ENCODE measurements around the gene PLK5.
"Not testable (repeated sequence)": the region's sequence is repeated elsewhere in the genome, so short reads cannot be mapped to it uniquely, and the experiment has no call there.

PLK5 gene, protein sequence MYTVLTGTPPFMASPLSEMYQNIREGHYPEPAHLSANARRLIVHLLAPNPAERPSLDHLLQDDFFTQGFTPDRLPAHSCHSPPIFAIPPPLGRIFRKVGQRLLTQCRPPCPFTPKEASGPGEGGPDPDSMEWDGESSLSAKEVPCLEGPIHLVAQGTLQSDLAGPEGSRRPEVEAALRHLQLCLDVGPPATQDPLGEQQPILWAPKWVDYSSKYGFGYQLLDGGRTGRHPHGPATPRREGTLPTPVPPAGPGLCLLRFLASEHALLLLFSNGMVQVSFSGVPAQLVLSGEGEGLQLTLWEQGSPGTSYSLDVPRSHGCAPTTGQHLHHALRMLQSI

DNA sequence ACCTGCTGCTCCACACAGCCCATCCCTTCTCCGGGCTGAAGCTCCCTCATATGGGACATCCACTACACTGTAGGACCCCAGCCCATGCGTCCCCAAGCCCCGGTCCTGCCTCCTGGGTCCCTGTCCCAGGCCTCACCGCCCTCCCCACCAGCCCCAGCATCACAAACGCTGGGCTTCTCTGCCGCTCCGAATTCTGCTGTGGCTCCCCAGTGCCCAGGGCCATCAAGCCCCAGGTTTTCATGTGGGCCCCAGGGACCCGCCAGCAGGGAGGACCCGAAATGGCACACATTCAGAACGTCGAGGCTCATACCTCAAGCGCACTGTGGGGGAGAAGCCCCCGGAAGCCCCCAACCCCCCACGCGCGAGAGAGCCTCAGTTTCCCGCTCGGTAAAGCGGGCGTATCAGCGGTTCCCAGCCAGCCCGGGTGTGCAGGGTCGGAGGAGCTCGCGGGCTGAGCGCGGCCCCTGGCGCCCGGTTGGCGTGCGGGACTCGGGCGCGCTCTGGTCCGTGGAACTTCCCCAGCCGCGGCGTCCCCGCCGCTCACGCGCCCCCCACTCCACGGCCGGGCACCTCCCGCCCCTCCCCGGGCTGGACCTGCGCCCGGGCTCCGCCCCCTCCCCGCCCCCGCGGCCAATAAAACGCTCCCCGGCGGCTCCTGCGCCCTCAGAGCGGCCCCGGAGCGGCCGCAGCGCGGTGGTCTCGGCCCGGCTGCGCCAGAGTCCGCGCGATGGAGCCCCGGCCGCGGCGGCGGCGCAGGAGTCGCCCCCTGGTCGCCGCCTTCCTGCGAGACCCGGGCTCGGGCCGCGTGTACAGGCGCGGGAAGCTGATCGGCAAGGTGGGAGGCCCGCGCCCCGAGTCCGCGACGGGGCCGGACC is at the start of gene PLK5:
TSS of gene PLK5 (plus strand) at position 666 of the 875 bp plus-strand sequence. CDS start 2,920 bp downstream, outside the sequence.
- DNase-seq, result no peak

DNA sequence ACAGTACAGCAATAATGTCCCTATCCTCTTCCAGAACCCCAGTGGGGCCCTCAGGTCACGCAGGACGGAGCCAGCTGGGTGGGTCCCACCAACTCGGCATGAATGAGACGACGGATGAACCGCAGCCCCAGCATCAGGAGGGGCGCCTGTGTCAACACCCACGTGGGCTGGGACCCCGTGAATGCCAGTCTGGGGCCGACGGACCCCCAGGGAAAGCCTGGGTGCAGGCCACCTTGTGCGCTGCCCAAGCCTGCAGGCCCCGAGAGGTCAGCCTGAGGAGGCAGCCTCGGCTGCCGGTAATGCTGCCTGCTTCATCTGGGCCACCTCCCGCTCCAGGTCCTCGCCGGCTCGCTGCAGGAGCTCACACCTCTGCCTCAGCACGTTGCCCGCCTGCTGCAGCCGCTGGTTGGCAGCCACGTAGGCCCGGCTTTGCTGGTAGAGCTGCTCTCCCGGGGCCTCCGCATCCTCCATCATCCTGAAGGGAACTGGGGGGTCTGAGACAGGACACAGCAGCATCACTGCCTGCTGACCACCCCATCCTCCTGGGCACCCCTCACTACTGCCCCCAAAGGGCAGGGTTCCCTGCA is 49.0 kb upstream of the PLK5 start:
- no peak for DNase-seq

DNA sequence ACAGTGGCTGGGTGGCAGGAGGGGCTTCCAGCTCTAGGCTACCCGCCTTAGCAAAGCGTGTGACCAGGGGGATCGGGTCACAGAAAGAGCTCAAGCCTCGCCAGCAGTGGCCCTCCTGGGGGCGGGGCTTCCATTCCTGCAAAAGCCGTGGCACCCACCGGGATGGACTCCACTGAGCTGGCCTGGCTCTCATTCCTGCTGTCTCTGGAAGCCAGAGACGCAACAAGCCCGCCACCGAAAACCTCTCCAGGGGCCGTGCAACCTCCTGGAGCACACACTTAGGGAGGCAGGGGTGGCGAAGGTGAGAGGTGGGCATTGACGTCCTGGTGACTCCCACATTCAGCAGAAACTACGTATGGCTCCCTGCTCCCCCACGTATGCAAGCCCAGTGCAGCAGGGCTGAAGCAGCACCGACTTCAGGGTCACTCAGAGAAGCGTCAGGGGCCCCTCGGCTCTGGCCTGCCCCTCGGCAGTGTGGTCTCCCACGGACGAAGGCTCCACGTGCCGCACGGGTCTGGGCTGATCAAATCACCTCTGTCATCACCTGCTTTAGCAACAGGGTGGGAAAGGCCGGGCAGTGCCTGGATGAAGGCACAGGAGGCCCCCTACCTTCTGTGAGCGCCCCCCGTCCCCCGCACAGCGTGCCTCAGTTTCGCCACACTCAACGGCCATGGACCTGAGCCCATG is 48.0 kb upstream of the PLK5 start:
- no peak for DNase-seq

DNA sequence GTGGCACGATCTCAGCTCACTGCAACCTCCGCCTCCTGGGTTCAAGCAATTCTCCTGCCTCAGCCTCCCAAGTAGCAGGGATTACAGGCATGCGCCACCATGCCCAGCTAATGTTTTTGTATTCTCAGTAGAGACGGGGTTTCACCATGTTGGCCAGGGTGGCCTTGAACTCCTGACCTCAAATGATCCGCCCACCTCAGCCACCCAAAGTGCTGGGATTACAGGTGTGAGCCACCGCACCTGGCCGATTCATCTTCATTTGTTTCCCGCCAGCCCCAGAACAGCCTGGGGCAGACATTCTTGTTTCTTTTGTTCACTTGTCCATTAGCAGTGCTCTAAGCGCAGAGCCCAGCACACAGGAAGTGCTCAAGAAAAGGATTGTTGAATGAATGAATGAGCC is 46.8 kb upstream of the PLK5 start:
- DNase-seq, result not testable (repeated sequence)

DNA sequence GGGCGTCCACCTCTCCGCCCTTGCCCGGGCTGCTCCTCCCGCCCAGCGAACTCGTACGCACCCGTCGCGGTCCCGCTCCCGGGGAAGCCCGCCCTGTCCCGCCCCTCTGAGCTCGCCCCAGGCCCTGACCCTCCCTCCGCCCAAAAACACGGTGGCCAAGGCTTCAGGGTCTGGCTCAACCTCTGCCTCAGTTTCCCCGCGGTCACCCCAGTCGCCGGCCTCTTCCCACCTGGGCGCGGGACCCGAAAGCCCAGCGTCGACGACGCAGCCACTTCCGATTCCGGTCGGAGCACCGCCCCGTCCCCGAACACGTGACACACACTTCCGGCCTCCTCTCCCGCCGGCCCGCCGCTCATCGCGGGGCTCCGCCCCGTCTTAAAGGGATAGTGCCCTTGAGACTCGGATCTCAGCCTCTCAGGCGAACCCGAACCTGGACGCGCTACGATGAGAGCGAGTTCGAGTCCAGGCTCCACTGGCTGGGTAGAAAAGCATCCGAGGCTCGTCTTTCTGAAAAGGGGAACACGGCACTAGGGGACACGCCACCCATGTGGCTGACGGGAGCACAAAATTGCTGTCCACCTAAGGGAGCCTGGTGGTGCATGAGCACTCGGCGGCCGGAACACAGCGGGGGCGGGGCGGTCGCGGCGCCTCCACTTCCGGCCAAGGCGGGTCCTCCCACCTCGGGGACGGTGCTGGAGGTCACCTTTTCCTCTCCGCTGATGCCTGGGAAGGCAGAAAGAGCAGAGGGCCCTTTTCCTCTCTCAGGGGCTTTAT is 44.8 kb upstream of the PLK5 start, which contains the start of gene C19orf25:
TSS of gene C19orf25 (minus strand) at position 282 of the 774 bp plus-strand sequence. CDS start 312 bp downstream, outside the sequence.
- DNase-seq, result no peak

DNA sequence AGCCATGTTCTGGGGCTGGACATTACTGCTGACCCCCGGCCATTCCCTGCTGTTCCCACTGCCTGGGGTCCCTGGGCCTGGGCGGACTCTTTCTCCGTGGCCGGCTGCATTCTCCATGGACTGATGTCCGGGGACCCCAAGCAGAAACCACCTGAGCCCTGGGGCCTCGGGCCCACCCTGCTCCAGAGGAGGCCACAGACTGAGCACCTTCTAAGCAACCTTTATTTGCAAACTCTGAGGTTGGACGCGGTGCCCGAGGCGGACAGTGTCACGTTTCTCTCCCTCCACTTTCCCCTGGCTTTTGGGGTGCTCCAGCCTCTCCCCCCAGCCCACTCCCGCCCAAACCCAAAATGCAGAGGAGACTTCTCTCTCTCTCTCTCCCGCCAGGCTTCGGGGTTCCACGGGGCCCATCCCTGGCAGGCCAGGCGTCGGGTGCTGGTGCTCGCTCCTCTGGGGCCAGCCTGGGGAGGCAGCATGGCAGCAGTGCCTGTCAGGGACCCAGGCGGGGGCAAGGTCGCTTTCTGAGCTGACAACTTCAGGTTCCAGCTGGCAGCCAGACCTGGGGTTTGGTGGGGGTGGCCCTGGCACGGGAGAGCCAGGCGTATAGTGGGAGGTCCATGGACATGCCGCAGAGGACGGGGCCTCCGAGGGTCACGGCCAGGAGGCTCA is 42.5 kb upstream of the PLK5 start:
- DNase-seq, result no peak

DNA sequence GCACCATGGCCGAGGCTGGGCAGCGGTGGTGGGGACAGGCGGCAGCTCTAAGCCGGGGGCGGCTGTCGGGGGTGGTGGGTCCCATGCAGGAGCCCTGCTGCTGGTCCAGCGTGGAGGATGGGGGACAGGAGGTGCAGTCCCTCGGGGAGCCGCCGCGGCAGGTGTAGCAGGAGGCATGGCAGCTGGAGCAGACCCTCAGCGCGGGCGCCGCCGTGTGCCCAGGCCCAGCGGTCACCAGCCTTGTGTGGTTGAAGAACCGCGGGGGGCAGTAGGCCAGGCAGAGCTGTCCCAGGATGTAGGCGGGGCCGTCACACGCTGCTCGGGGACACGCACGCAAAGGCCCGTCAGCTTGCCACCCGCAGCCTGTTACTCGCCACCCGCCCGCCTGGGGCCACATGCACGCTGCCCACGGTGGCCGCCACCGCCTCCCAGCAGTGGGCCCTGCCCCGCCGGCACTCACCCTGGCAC is 42.0 kb upstream of the PLK5 start:
- DNase-seq, result no peak

DNA sequence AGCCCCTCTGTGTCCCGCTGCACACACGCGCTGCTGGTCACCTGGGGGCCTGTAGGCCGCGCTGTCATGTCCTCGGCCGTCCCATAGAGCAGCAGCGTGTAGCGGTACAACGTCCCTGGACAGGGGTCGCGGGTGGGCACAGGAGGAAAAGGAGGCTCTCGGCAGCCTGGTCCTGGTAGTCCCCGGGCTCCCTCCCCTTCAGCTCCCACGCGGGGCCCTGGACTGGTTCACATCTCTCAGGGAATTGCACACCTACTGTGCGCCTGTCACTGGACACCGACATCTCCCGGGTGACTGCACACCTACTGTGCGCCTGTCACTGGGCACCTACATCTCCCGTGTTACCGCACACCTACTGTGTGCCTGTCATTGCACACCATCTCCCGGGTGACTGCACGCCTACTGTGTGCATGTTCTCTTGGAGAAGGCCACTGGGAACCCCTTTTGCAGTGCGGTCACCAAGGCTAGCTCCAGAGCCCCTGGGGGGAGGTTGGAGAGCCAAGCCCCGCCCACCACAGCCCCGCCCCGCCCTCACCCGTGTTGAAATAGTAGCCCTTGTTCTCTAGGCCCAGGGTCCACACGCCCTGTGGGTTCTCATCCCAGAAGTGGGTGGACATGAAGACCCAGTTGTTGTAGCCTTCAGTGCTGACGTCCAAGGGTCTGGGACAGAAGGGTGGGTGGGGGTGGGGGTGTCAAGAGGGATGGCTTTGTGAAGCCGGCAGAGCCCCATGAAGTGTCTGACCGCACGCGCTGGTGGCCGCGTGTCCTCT is 41.3 kb upstream of the PLK5 start:
- DNase-seq, result no peak

DNA sequence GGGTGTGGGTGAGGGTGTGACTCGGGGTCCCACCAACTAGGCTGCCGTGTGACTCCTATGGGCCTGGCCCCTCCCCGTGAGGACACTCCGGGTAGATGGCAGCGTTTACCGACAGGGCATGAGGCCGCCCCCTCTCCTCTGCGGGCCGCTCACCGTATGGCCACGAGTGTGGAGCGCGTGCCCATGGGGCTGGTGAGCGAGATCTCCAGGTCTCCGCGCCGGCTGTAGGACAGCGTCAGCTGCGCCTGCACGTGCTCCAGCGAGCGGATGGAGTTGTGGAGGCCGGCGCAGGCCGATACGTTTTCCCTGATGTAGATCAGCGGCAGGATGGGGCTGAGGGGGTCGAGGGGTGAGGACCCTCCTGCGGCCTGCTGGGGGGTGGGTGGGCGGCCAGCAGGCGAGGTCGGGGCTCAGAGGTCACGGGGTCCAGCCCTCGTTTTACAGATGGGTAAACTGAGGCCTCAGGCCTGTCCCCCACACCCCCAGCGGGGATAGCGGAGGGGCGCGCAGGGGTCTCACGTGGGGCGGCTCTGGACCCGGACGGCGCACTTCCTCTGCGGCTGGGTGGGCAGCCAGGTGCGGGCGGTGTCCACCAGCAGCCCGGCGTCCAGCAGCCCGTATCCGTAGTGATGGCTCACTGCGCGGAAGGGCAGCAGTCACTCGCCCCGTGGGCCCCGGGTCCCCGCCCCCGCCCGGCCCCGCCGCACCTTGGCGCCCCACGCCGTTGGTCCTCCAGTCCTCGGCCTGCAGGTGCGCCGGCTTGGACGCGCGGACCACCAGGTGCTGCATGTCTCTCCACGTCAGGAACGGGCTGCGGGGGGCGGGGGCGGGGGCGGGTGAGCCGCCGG is 40.5 kb upstream of the PLK5 start:
- DNase-seq, result no peak

DNA sequence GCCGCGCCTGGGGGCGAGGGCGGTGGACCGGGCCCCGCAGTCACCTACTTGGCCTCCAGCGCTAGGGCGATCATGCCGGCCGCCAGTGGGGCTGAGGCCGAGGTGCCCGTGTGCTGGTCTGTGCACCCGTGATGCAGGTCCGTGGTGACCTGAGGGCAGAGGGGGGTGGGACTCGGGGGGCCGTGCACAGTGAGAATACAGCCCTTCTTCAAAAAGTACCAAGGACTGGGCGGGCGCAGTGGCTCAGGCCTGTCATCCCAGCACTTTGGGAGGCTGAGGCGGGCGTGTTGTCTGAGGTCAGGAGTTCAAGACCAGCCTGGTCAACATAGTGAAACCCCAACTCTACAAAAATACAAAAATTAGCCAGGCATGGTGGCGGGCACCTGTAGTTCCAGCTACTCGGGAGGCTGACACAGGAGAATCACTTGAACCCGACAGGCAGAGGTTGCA is 39.9 kb upstream of the PLK5 start:
- no peak for DNase-seq

DNA sequence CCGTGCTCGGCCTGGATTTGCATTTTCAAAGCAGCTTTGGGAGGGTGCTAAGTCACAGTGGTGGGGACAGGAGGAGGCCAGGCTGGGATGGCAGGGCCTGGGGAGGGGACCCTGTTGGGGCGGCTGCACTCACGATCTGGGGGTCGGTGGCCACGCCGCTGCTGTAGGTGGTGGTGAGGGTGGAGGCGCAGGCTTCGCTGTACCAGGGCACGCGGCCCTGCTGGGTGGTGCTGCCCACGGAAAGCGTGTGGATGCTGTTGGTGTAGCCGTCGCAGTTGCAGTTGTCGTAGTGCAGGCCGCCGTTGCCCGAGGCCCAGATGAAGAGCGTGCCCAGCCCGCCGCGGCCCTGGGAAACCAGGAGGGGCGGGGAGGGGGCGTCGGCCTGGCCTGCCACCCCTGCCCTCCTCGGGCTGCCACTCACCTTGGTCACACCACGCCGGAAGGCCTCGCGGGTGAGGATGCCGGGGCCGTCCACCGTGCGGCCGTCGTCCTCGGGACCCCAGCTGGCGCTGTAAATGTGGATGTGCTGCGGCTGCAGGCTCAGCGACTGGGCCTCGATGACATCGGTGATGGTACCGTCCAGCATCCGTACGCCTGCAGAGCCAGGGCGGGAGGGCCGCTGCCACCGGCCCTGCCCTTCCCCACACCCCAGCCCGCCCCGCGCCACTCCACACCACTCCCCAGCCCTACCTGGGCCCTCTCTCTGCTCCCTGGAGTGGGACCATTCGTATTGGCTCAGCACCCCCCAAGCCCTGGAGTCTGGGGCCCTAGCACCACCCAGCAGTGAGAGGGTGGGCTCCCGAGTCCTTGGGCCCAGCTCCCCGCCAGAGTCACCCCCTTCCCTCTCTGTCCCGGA is 36.9 kb upstream of the PLK5 start:
- no peak for DNase-seq

DNA sequence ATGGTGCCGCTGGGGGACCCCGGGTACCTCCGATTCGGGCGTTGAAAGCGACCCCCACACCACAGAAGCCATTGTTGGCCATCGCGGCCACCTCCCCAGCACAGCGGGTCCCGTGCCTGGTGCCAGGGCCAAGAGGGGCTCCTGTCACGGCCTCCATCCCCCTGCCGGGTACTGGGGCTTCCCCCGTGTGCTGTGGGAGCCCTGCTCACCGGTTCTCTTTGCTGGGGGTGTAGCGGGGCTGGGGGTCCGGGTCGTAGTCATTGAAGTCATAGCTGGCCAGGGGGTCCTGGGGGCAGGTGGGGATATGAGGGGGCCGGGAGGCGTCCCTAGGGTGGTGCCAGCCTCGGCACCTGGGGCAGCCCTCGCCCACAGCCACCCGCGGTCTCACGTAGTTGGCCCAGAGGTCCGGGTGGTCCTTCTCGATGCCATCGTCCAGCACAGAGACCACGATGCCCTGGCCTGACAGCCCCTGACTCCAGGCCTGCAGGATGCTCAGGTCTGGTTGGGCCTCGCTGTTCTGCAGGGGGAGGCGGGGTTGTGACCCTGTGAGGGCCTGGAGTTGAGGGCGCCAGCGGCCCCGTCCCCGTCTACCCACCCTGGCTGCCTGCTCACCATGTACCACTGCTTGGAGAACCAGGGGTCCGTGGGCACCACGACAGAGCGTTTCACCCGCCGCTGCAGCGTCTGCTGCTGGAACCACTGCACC is 36.1 kb upstream of the PLK5 start:
- DNase-seq, result no peak

DNA sequence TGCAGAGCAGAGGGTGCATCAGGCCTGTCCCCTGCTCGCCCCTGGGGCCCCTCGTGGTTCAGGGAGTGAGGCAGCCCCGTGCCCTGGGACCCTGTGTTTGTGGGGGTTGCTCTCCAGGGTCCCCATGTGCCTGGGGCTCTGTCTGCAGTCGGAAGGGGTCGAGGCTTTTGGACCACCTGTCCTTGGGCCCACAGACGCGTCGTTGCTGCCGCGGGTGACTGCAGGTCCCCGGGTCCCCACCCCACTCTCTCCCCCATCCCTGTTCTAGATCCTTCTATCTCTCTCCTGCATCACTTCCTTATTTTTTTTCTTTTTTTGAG is 35.6 kb upstream of the PLK5 start:
- DNase-seq, result no peak

DNA sequence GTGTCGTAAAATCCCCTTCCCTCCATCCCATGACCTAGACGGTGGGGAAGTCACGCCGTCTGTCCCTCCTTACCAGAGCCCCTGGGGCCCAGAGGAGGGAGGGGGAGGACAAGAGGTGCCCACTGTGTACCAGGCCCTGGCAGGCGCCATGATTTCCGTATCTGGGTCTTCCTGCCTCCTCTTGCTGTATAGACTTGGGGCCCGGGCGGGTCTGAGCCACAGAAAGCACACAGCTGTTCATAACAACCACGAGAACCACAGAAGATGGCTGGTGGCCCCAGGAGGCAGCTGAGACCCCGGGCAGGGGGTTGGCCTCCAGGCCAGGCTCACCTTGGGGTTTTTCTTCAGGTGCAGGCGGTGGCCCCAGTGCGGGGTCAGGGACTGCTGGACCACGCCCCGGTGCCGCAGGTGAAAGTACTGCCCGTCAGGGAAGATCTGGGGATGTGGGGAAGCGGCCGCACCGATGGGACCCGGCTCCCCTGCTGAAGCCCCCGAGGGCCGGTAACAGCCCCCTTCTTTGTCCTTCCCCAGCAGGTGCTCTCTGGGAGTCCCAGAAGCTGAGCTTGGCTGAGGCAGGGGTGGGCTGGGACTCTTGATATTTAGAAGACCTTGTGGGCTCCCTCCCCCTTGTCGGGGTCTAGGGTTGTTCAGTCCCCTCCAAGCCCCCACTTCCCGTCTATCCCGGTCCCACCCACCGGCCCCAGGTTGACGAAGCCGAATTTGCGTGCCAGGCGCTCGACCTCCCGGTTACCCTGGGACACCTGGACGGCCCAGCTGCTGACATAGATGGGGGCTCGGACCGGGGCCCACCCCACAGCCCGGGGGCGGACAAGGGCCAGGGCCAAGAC is 34.2 kb upstream of the PLK5 start:
- no peak for DNase-seq

DNA sequence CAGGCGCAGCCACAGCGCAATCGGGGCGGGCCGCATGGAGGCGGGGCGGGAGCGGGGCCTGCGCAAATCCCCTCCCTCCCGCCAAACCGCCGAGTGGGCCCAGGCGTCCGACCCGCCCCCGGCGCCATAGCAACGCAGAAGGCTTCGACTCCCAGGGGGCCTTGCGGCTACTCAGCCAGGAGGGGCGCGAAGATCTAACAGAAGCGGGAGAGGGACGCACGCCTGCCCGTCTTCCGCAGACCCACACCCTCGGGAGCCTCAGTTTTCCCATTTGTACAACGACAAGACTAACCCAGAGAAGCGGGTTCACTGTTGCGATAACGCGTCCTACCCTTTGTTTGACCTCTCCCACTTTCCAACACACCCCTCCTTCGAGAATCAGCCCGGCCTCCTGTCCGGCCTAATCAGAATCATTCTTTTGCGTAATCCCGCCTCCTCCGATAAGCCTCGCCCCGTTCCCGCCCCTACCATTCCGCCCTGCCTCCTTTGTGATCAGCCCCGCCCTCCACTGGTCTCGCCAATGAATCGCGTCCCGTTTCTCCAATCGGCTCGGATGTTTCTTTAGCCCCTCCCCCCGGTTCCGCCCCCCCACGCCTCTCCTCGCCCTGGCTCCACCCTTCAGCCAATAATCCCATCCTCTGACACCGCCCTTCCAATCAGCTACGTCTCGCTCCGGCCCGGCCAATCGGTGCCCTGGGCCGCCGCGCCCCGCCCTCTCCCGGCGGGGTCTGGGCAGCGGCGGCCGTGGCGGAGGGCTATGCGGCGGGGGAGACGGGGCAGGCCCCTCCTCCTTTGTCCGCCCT is 33.4 kb upstream of the PLK5 start, which contains the start of gene PCSK4:
TSS of gene PCSK4 (minus strand) at position 40 of the 803 bp plus-strand sequence. CDS start at position 36, 4 bp downstream.
- DNase-seq, result no peak

Measured in cortex of kidney (tissue), 1 donor.